ENCODE results near the gene ZDHHC14. TPM values are rescaled to one million over a fixed set of nuclear protein-coding genes. Genes with fewer than 3 reads are reported as not detected.

Gene ZDHHC14
- total RNA-seq, 1 experiment from 2014 or later, result 1.7 TPM

DNA sequence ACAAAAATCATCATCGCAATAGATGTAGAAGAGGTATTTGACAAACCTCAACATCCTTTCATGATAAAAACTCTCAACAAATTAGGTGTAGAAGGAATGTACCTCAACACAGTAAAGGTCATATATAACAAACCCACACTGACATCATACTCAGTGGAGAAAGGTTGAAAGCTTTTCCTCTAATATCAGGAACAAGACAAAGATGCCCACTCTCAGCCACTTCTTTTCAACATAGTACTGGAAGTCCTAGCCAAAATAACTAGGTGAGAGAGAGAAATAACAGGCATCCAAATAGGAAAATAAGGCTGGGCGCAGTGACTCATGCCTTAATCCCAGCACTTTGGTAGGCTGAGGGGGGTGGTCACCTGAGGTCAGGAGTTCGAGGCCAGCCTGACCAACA lies 95.8 kb downstream of the ZDHHC14 start:
- H3K18ac ChIP-seq (ENCODE audit: insufficient read length, low read depth, low read length), result no peak overlapping the region
- H3K4ac ChIP-seq (ENCODE audit: low read depth, low read length), result no peak overlapping the region
- no peak overlapping the region for H3K4me2 ChIP-seq (ENCODE audit: insufficient read depth, insufficient read length, low read length)
- Mint-ChIP-seq H3K27ac (no peak overlapping the region), H3K4me3 (no peak overlapping the region), H3K9me3 (no peaks in the 10 kb centered on the region), H3K36me3 (ENCODE audit: insufficient read depth in 1 of 3, low read depth in 3 of 3) (no peaks in the 10 kb centered on the region), H3K27me3 (ENCODE audit: low read depth) (no peaks in the 10 kb centered on the region), H3K4me1 (no peaks in the 10 kb centered on the region)
- H4K20me1 ChIP-seq (ENCODE audit: control insufficient read depth, insufficient read depth, insufficient read length), result no peaks in the 10 kb centered on the region
- no peak overlapping the region for H4K5ac ChIP-seq (ENCODE audit: insufficient read length, low read depth, low read length)
- H2BK20ac ChIP-seq (ENCODE audit: low read depth, low read length, poor library complexity, severe bottlenecking), result no peak overlapping the region
- H3K23me2 ChIP-seq (ENCODE audit: insufficient read length, low read depth, low read length, poor library complexity, severe bottlenecking), result no peaks in the 10 kb centered on the region
- H3K56ac ChIP-seq (ENCODE audit: insufficient read length, low read depth, low read length), result no peak overlapping the region
- H2BK5ac ChIP-seq (ENCODE audit: insufficient read length, low read length), result no peak overlapping the region
- H3T11ph ChIP-seq (ENCODE audit: low read length), result no peak overlapping the region
- H3K4me1 ChIP-seq (ENCODE audit: insufficient read depth, low read length), result no peaks in the 10 kb centered on the region
- no peak overlapping the region for H2AK5ac ChIP-seq (ENCODE audit: insufficient read length, low read length)
- H3K27ac ChIP-seq (ENCODE audit: insufficient read length, low read depth, low read length), result no peak overlapping the region
- H3K9ac ChIP-seq (ENCODE audit: extremely low read depth, insufficient read length, low read length), result no peak overlapping the region
- no peak overlapping the region for H3K14ac ChIP-seq (ENCODE audit: insufficient read depth, low read length)
- TF ChIP-seq CTCF (conservative IDR thresholded peaks at IDR 0.05), result no peak
- no peak overlapping the region for H2BK12ac ChIP-seq (ENCODE audit: insufficient read length, low read depth, low read length)
- no peaks in the 10 kb centered on the region for H3K9me3 ChIP-seq (ENCODE audit: control insufficient read depth, low read depth, low read length)
- no peak for DNase-seq
- no CpG with 5 or more reads among the region's 3 CpGs for WGBS (ENCODE audit: extremely low coverage, insufficient read length, low lambda C conversion rate)
- H2BK120ac ChIP-seq (ENCODE audit: low read depth, low read length, poor library complexity, severe bottlenecking), result no peak overlapping the region
- H4K8ac ChIP-seq (replicated peaks; ENCODE audit: insufficient read length, low read depth, low read length), result no peak overlapping the region
- H3K23ac ChIP-seq (ENCODE audit: insufficient read length, low read depth, low read length), result no peak overlapping the region
- no peaks in the 10 kb centered on the region for H3K27me3 ChIP-seq (ENCODE audit: insufficient read depth, low read length)
- no peak overlapping the region for H2AFZ ChIP-seq (ENCODE audit: low read length)
- H3K79me2 ChIP-seq (ENCODE audit: insufficient read depth, low read length), result no peaks in the 10 kb centered on the region
- no peak overlapping the region for H2BK15ac ChIP-seq (ENCODE audit: low read depth, low read length)
- no peaks in the 10 kb centered on the region for H3K79me1 ChIP-seq (ENCODE audit: insufficient read depth, low read depth, low read length, poor library complexity, severe bottlenecking)
- H4K91ac ChIP-seq (ENCODE audit: insufficient read length, low read depth, low read length), result no peak overlapping the region

Data from H9 (cell line).